ENCODE data around the gene MT1M. TPM values are rescaled to one million over a fixed set of nuclear protein-coding genes. Genes with fewer than 3 reads are reported as not detected.
"Not testable (repeated sequence)": the region's sequence is repeated elsewhere in the genome, so short reads cannot be mapped to it uniquely, and the experiment has no call there.

Gene MT1M
- total and polyA plus RNA-seq, 5 donors from 2014 or later, result not detected

DNA sequence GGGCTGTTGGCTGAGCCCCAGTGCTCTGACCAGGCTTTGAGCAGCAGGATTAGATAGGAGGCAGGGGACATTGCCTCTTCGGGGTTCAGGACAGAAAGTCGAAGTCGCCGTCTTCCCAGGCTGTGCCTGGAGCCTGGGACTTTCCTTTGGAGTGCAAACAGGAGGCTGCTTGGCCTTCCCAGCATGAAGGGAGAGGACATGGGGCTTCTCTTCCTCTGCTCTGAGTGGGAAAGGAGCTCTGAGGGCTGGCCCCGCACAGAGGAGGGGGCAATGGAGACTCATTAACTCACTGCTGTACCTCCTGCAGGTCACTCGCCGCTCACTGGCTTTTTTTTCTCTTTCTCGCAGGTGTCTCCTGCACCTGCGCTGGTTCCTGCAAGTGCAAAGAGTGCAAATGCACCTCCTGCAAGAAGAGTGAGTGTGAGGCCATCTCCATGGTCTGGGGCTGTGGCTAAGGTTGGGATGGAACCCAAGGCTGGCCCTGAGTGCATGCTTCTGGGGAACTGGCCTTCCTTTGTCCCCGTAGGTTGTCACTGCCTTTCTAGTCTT lies 25.9 kb downstream of the MT1M start:
- peaks cover 33% of the 10 kb centered on the region for H3K4me1 ChIP-seq (ENCODE audit: control insufficient read depth, insufficient read depth, low read length, poor library complexity, severe bottlenecking)
- no peaks in the 10 kb centered on the region for H3K9me3 ChIP-seq (ENCODE audit: control insufficient read depth in 2 of 2, low read length in 2 of 2)
- no peak for DNase-seq
- H3K27me3 ChIP-seq (ENCODE audit: control insufficient read depth, insufficient read depth, low read length), result no peaks in the 10 kb centered on the region
- H3K27ac Mint-ChIP-seq, result peak overlapping the region; percentile 83 to 97 (median 90)
- H3K4me3 ChIP-seq (ENCODE audit: low read depth, low read length), result peak overlapping the region; percentile 89
- no peak for ATAC-seq (ENCODE audit: low read depth in 2 of 2)
- peaks cover 5 to 46% (median 27%) of the 10 kb centered on the region in 4 donors for H3K4me1 Mint-ChIP-seq
- H3K27me3 Mint-ChIP-seq, result peaks cover 9% of the 10 kb centered on the region
- H3K36me3 Mint-ChIP-seq, result peaks cover 10% of the 10 kb centered on the region
- peak overlapping the region; percentile 93 to 98 (median 98) for H3K4me3 Mint-ChIP-seq
- peaks cover 0 to 2% (median 0%) of the 10 kb centered on the region in 7 donors for H3K9me3 Mint-ChIP-seq
- H3K36me3 ChIP-seq (ENCODE audit: control insufficient read depth, insufficient read depth, low read length), result no peaks in the 10 kb centered on the region
- H3K27ac ChIP-seq (ENCODE audit: insufficient read depth, low read length, poor library complexity, severe bottlenecking), result peak overlapping the region; percentile 48

DNA sequence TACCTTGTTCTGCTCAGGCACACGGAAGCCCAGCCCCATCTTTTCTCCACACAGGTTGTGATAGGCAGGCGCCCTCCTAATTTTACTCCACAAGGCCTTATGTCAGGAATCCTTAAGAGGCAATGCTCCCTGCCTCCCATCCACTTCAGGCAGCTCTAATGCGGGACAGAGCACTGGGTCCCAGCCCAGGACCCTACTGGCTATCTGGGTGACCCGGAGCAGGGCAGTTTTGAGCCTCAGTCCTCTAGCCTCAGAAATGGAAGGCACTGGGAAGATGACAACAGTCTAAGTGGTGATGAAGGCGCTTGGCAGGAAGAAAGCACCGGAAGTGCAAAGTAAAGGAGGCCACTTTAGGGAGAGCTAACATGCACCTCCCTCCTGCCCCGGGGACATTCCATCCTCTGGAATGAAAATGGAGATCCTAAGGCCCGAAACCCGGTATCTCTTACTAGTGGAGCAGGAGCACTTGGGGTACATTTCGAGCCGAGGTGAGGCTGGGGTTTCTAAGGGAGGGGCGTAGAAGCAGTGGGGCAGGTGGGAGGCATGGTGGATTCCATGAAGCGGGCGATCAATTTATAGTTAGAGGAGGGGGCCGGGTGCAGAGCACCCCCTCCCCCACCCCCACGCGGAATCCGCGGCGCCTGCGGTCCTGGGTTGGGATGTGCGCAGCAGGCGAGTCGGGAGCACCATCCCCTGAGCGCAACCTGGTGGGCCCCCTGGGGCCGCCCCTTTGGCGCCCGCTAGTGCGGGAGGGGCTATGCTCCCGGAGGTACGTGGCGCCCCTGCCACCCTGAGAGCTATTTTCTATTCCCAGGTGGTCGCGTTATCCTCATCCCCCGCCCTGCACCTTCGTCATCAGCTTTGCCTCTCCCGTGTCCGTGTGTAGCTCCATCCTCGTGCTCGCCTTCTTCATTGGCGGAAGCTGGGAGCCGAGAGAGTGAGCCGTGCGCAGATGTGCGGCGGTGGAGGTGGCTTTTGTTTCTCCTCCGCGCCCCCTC lies 30.2 kb downstream of the MT1M start:
- ATAC-seq (ENCODE audit: low read depth in 2 of 2), result peak; percentile 50 to 51
- peaks cover 0 to 2% (median 0%) of the 10 kb centered on the region in 7 donors for H3K9me3 Mint-ChIP-seq
- Histone ChIP-seq H3K4me3 (ENCODE audit: low read depth, low read length) (peak overlapping the region; percentile 53), H3K27me3 (ENCODE audit: control insufficient read depth, insufficient read depth, low read length) (peaks cover under 1% of the 10 kb centered on the region), H3K9me3 (ENCODE audit: control insufficient read depth in 2 of 2, low read length in 2 of 2) (no peaks in the 10 kb centered on the region), H3K27ac (ENCODE audit: insufficient read depth, low read length, poor library complexity, severe bottlenecking) (peak overlapping the region; percentile 47), H3K36me3 (ENCODE audit: control insufficient read depth, insufficient read depth, low read length) (no peaks in the 10 kb centered on the region), H3K4me1 (ENCODE audit: control insufficient read depth, insufficient read depth, low read length, poor library complexity, severe bottlenecking) (peaks cover 32% of the 10 kb centered on the region)
- peaks cover 5 to 45% (median 24%) of the 10 kb centered on the region in 4 donors for H3K4me1 Mint-ChIP-seq
- peak in 2 of 3 donors; percentile 9 to 53 for DNase-seq
- H3K4me3 Mint-ChIP-seq, result peak overlapping the region; percentile 87 to 95 (median 92)
- peak overlapping the region; percentile 82 to 93 (median 88) for H3K27ac Mint-ChIP-seq
- peaks cover 25% of the 10 kb centered on the region for H3K27me3 Mint-ChIP-seq
- peaks cover 18% of the 10 kb centered on the region for H3K36me3 Mint-ChIP-seq

DNA sequence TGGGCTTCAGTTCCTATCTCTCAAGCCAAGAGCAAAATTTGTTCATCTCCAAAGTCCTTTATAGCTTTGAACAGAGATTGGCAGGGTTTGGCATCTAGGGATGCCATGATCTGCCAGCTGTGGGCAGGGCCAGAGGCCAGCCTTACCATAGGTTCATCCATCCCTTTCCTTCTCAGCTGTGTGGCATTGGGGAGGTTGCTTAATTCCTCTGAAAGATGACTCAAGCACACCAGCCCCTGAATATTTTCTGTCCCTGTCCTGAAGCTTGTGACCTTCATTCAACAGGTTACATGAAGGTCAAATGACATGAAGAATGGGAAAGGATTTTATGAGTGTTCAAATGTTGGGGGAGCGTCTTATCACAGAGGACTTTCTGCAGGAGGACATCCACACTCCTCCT lies 32.0 kb downstream of the MT1M start:
- peaks cover 15% of the 10 kb centered on the region for H3K27me3 ChIP-seq (ENCODE audit: control insufficient read depth, insufficient read depth, low read length)
- Mint-ChIP-seq H3K9me3 (peaks cover 0 to 2% (median 0%) of the 10 kb centered on the region in 7 donors), H3K36me3 (peaks cover 22% of the 10 kb centered on the region), H3K27ac (no peak overlapping the region), H3K4me3 (peak overlapping the region in 1 of 4 donors; percentile 93), H3K4me1 (peaks cover 0 to 45% (median 23%) of the 10 kb centered on the region in 4 donors), H3K27me3 (peaks cover 39% of the 10 kb centered on the region)
- ATAC-seq (ENCODE audit: low read depth in 2 of 2) (no peak), DNase-seq (no peak)
- H3K4me3 ChIP-seq (ENCODE audit: low read depth, low read length), result no peak overlapping the region
- H3K27ac ChIP-seq (ENCODE audit: insufficient read depth, low read length, poor library complexity, severe bottlenecking), result no peak overlapping the region
- no peaks in the 10 kb centered on the region for H3K36me3 ChIP-seq (ENCODE audit: control insufficient read depth, insufficient read depth, low read length)
- H3K4me1 ChIP-seq (ENCODE audit: control insufficient read depth, insufficient read depth, low read length, poor library complexity, severe bottlenecking), result peaks cover 26% of the 10 kb centered on the region
- H3K9me3 ChIP-seq (ENCODE audit: control insufficient read depth in 2 of 2, low read length in 2 of 2), result no peaks in the 10 kb centered on the region

DNA sequence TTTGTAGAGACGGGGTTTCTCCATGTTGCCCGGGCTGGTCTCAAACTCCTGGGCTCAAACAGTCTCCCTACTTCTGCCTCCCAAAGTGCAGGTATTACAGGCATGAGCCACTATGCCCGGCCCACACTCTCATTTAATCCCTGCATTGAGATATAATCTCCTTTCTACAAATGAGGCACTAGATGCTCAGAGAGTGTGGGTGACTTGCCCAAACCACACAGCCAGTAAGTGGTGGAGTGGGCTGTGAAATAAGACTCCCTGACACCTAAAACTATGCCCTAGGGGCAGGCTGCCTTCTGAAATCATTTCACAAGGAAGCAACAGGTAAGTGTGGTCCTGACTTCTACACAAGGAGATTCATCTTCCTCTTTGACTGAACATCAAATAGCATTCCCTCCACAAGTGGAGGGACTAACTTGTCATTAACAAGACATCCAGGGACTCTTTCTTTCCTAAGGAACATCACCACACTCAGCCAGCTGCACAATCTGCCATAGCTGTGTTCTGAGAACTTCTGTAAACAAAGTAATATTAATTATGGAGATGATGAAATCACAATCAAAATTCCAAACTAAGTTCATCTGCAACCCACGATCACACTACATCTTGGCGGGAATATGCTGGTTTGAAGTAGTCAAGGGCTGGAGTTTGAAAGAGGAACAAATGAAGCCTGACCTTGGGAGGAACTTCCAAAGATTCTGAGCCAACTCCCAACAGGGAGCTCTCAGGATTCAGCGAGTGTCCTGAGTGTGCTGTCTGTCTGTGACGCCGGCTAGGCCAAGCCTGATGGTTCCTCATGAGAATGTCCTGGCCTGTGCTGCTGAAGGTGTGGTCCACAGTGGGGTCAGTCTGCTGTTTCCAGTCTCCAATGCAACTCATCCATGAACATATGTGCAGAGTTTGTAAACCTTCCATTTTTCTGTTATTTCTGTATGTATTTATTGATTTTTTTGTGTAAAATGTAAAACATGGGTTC lies 33.1 kb downstream of the MT1M start:
- Mint-ChIP-seq H3K4me3 (peak overlapping the region in 1 of 4 donors; percentile 11), H3K4me1 (peaks cover 0 to 47% (median 22%) of the 10 kb centered on the region in 4 donors), H3K27me3 (peaks cover 50% of the 10 kb centered on the region), H3K36me3 (peaks cover 19% of the 10 kb centered on the region)
- Histone ChIP-seq H3K4me1 (ENCODE audit: control insufficient read depth, insufficient read depth, low read length, poor library complexity, severe bottlenecking) (peaks cover 29% of the 10 kb centered on the region), H3K27me3 (ENCODE audit: control insufficient read depth, insufficient read depth, low read length) (peaks cover 21% of the 10 kb centered on the region)
- H3K27ac Mint-ChIP-seq; H3K27ac ChIP-seq (ENCODE audit: insufficient read depth, low read length, poor library complexity, severe bottlenecking); H3K9me3 ChIP-seq (ENCODE audit: control insufficient read depth in 2 of 2, low read length in 2 of 2); H3K4me3 ChIP-seq (ENCODE audit: low read depth, low read length); H3K9me3 Mint-ChIP-seq; DNase-seq; ATAC-seq (ENCODE audit: low read depth in 2 of 2); H3K36me3 ChIP-seq (ENCODE audit: control insufficient read depth, insufficient read depth, low read length): not testable (repeated sequence)

DNA sequence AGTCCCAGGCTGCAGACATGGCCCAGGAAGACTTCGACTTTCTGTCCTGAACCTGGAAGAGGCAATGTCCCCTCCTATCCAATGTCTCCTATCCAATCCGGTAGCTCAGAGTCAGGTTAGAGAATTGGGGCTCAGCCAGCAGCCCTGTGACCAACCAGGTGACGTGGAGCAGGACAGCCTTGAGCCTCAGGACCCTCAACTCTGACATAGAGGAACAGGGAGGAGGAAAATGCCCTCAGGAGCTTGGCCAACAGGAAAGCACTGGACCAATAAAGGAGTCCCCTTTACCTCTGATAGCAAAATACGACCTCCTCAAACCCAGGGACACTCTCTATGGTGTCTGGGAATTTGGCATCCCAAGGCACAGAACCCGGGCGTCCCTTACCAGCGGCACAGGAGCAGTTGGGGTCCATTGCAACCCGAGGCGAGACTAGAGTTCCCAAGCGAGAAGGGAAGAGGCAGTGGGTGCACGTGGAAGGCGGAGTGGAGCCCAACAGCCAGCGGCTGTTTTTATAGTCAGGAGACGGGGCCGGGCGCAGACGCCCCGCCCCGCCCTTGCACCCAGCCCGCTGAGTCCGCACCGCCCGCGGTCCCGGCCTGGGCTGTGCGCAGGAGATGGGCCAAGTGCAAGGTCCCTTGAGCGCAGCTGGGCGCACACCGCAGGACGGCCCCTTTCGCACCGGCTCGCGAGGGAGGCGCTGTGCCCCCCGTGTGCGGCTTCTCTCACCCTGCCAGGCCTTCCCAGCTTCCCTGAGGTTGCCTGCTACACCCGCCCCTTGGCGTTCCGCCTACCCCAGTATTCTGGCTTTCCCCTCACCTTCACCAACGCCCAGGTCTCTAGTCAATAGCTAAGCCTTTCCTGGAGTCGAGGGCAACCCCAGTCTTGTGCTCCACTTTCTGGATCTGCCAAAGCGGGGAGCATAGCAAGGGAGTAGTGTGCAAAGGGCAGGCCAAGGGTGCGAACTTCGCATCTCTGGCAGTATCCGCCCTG lies 35.4 kb downstream of the MT1M start, which contains the start of gene MT1G:
MT1G (minus strand) TSS at position 485 of the 991 bp plus-strand sequence; CDS start at position 413, 72 bp downstream.
- Mint-ChIP-seq H3K9me3 (peaks cover 0 to 1% (median 0%) of the 10 kb centered on the region in 7 donors), H3K4me1 (peaks cover 0 to 30% (median 8%) of the 10 kb centered on the region in 4 donors), H3K27ac (no peak within 1 kb of the TSS), H3K36me3 (peaks cover 14% of the 10 kb centered on the region), H3K4me3 (peak within 1 kb of the TSS in 2 of 4 donors; percentile 35 to 46), H3K27me3 (peaks cover 64% of the 10 kb centered on the region)
- no peaks in the 10 kb centered on the region for H3K9me3 ChIP-seq (ENCODE audit: control insufficient read depth in 2 of 2, low read length in 2 of 2)
- ATAC-seq (ENCODE audit: low read depth in 2 of 2) (peak in 1 of 2 donors; percentile 51), DNase-seq (peak in 1 of 3 donors; percentile 60)
- no peak within 1 kb of the TSS for H3K4me3 ChIP-seq (ENCODE audit: low read depth, low read length)
- peaks cover 35% of the 10 kb centered on the region for H3K27me3 ChIP-seq (ENCODE audit: control insufficient read depth, insufficient read depth, low read length)
- H3K27ac ChIP-seq (ENCODE audit: insufficient read depth, low read length, poor library complexity, severe bottlenecking), result no peak within 1 kb of the TSS
- peaks cover 22% of the 10 kb centered on the region for H3K4me1 ChIP-seq (ENCODE audit: control insufficient read depth, insufficient read depth, low read length, poor library complexity, severe bottlenecking)
- H3K36me3 ChIP-seq (ENCODE audit: control insufficient read depth, insufficient read depth, low read length), result no peaks in the 10 kb centered on the region

DNA sequence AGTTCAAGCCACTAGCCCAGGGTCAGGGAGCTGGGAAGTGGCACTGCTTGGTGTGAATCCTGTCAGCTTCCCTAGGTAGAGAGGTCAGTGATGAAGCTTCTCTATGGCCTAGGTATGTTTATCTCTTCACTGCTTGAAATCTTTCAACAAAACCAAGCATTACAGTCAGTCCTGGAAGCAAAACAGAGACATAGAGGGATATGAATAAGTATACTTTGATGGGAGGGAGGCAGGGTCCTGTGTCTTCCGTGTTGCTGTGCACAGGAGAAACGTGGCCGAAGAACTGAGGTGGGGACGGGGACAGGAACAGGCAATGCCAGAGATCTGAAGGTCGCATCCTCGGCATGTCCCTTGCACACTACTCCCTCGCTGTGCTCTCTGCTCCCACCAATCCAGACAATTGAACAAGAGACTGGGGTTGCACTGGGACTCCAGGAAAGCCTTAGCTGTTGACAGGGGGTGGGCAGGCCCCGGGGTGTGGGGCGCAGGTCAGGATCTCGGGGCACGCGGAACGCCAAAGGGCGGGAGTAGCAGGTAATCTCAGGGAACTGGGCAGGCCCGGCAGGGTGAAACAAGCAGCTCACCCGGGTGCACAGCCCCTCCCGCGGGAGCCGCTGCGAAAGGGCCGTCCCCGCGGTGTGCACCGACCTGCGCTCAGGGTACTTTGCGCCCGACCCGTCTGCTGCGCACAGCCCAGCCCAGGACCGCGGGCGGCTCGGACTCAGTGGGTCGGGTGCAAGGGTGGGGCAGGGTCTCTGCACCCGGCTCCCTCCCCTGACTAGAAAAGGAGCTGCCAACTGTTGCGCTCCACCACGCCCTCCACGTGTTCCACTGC lies 36.8 kb downstream of the MT1M start, which contains the start of gene MT1H:
MT1H (plus strand) TSS at position 810 of the 835 bp plus-strand sequence. CDS start 71 bp downstream, outside the sequence.
- Mint-ChIP-seq H3K4me3 (peak within 1 kb of the TSS in 3 of 4 donors; percentile 45 to 65 (median 59)), H3K4me1 (peaks cover 0 to 26% (median 8%) of the 10 kb centered on the region in 4 donors), H3K27me3 (peaks cover 68% of the 10 kb centered on the region), H3K36me3 (peaks cover 14% of the 10 kb centered on the region), H3K9me3 (peaks cover 0 to 1% (median 0%) of the 10 kb centered on the region in 7 donors), H3K27ac (peak within 1 kb of the TSS in 1 of 3 donors; percentile 86)
- Histone ChIP-seq H3K4me3 (ENCODE audit: low read depth, low read length) (no peak within 1 kb of the TSS), H3K4me1 (ENCODE audit: control insufficient read depth, insufficient read depth, low read length, poor library complexity, severe bottlenecking) (peaks cover 15% of the 10 kb centered on the region), H3K9me3 (ENCODE audit: control insufficient read depth in 2 of 2, low read length in 2 of 2) (no peaks in the 10 kb centered on the region), H3K27ac (ENCODE audit: insufficient read depth, low read length, poor library complexity, severe bottlenecking) (no peak within 1 kb of the TSS), H3K27me3 (ENCODE audit: control insufficient read depth, insufficient read depth, low read length) (peaks cover 37% of the 10 kb centered on the region), H3K36me3 (ENCODE audit: control insufficient read depth, insufficient read depth, low read length) (no peaks in the 10 kb centered on the region)
- DNase-seq, result peak in 1 of 3 donors; percentile 30
- ATAC-seq (ENCODE audit: low read depth in 2 of 2), result peak; percentile 22 to 24

All from CD4-positive, CD25-positive, alpha-beta regulatory T cell (primary cell).